Stimulated activated CD8-positive, alpha-beta memory T cell treated with anti-CD3 and anti-CD28 coated beads, Interleukin-15, amount 100 ng/mL, for 4 hours (primary cell): ENCODE results near the gene LAMA3.

Experiments
- DNase-seq, 2 donors: peaks; one replicate each; pipeline ENCODE4 v3.0.0-alpha.2; 2020; ENCODE audit warnings: low read depth in 2 of 2

The LAMA3 gene, protein sequence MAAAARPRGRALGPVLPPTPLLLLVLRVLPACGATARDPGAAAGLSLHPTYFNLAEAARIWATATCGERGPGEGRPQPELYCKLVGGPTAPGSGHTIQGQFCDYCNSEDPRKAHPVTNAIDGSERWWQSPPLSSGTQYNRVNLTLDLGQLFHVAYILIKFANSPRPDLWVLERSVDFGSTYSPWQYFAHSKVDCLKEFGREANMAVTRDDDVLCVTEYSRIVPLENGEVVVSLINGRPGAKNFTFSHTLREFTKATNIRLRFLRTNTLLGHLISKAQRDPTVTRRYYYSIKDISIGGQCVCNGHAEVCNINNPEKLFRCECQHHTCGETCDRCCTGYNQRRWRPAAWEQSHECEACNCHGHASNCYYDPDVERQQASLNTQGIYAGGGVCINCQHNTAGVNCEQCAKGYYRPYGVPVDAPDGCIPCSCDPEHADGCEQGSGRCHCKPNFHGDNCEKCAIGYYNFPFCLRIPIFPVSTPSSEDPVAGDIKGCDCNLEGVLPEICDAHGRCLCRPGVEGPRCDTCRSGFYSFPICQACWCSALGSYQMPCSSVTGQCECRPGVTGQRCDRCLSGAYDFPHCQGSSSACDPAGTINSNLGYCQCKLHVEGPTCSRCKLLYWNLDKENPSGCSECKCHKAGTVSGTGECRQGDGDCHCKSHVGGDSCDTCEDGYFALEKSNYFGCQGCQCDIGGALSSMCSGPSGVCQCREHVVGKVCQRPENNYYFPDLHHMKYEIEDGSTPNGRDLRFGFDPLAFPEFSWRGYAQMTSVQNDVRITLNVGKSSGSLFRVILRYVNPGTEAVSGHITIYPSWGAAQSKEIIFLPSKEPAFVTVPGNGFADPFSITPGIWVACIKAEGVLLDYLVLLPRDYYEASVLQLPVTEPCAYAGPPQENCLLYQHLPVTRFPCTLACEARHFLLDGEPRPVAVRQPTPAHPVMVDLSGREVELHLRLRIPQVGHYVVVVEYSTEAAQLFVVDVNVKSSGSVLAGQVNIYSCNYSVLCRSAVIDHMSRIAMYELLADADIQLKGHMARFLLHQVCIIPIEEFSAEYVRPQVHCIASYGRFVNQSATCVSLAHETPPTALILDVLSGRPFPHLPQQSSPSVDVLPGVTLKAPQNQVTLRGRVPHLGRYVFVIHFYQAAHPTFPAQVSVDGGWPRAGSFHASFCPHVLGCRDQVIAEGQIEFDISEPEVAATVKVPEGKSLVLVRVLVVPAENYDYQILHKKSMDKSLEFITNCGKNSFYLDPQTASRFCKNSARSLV (N-terminal part only)

DNA sequence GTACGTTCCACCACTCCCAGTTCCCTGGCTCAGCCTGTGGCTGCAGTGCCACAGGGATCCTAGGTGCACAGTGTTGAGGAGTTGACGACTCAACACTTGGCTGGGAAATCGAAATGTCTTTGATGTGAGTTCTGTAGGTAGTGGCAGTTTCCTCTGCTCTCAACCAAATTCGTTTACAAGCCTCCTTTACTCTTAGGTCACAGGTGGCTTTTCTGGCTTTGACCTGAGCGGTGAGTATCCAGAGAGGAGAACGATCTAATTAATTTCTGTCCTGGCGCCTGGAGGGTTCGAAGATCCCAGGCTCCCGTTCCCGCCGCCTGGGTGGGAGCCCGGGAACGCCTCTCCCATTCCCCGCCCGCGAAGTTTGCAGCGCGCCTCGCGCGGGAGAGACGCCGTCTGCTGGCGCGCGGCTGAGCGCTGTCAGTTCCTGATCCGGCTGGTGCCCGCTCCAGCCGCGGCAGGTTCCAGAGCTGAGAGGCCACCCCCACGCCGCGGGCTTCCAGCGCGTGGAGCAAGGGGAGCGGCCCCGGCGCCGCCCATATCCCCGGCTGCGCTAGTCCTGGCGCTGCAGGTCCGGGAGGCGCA is at the start of gene LAMA3:
LAMA3 (plus strand) TSS at position 423 of the 585 bp plus-strand sequence. CDS start 231 bp downstream, outside the sequence.
- DNase-seq: no peak

DNA sequence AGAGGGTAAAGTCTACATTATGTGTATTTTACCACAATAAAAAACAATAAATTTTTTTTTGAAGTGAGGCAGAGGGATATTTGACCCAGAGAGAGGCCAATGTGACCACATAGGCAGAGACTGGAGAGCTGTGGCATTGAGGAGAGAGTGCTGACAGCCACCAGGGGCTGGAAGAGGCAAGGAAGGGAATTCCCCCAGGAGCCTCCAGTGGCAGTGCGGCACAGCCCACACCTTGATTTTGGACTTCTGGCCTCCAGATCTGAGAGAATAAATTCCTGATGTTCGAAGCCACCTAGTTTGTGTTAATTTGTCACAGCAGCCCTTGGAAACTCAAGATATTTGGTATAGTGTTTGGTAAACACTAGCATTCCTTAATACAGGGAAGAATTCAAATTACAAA is 49.2 kb upstream of the LAMA3 start:
- DNase-seq: no peak

DNA sequence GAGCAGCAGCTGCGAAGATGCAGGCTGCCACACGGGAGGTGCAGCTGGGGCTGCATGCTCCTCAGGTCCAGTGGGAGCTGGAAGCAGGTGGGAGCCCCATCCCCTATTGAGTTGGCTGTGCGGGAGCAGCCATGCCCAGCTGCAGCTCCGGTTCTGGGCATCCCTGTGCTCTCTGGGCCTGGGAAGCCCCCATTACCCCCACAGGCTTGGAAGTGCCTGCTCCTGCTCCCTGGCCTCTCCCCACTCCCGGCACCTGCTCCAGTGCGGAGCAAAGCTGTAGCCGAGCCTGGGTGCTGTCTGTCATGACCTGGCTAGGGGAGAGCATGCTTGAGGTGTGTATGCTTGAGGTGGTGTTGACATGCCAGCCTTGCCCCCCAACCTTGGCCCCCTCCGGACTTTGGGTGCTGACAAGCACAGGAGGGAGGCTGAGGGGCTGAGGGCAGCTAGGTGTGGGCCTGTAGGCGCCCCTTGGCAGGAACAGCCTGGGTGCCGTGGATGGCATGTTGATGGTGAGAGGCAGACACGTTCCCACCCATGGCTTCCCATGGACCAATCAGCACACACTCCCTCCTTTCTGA is 48.0 kb upstream of the LAMA3 start:
- DNase-seq: no peak

DNA sequence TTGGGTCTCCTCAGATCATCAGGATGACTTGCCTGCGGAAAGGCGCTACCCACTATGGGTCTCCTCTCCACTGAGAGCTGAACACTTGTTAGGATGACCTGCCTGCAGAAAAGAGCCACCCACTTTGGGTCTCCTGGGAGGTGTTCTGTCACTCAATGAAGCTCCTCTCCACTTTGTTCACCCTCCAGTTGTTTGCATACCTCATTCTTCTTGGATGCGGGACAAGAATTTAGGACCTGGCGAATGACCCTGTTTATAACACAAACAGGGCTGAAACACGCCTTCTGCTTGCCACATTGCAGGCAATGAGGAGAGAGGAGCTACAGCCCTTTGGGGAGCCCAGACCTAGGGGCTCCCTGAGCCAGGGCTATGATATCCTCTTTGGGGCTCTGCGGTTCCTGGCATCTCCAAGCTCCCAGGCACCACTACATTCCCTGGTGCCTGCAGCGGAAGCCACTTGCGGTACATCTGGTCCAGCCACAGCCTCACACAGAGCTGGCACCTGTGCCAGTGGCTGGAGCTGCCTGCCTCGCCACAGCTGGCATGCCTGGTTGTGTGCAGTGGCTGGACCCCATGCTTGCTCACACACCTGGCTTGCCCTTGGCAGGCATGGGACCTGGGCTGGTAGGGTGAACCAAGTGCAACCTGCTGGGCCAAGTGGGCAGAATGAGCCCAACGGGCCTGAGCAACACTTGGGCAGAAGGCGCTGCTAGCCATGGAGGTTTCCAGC is 47.2 kb upstream of the LAMA3 start:
- no peak for DNase-seq

DNA sequence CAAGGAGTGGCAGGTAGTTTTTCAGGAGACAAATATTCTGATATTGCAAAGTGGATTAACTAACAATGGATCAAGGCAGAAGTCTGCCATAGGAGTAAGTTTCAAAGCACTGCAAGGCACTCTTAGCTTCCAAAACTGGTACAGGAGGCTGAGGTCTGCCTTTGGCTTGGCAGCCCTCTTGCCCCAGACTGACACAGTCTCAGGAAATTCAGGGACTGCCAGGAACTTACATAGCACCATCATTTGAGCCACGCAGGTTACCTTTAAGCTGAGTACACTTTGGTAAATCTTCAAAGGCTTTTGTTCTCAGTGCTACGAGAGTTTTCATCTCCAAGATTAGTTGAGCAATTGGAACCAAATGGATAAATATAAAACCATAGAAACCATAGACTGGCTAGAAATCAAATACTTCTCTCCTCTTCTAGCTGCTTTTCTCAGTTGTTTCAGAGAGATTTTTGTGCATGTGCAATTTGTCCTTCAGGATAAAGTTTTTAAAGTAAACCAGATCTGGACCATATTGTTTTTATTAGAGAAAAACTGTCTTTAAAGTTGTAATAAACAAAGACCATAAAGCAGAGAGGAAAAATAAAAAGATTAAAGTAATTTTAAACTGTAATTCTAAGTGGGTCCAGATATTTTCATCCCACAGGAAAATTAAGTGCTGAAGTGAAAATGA is 45.3 kb upstream of the LAMA3 start:
- DNase-seq: no peak

DNA sequence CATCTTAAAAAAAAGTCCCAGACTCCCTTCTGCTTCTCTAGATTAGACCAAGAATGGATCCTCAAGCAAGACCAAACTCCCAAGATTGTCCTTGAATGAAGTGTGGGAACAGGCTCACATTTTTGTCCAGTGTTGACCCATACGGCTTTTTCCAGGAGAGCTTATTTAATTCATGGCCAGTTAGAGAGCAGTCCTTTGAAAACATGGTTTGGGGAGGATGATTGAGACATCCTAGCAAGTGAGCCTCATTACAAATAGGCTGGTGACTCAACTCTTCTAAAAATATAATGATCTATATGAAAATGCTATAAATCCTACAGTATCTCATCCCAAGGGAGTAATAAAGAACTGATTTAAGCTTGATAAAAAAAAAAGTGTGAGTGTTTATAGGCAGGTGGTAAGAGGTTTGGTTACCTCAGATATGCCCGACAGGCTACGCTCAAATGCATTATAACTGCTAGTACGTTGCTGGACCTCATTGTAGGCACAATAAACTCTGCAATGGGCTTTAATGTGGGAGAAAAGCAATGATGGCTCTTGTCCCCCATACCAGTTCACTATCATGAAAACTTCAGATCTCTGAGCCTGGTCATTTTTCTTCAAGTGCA is 43.6 kb upstream of the LAMA3 start:
- DNase-seq: no peak

DNA sequence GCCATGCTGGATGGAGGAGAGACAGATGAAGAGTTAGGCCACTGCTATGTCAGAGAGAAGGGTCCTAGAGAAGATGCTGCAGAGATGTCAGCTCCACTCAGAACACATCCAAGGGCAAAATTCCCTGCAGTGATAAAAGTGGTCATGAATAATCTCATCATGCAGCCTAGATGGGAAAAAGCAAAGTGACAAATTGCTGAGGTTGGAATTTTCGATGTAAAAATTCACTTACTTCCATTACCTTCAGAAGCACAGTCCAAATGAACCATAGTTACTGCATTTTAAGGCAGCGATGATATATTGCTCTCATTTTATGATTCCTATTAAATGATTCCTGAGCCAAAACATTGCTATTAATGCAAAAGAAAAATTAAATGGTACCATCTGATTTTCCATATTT is 43.0 kb upstream of the LAMA3 start:
- DNase-seq: no peak

DNA sequence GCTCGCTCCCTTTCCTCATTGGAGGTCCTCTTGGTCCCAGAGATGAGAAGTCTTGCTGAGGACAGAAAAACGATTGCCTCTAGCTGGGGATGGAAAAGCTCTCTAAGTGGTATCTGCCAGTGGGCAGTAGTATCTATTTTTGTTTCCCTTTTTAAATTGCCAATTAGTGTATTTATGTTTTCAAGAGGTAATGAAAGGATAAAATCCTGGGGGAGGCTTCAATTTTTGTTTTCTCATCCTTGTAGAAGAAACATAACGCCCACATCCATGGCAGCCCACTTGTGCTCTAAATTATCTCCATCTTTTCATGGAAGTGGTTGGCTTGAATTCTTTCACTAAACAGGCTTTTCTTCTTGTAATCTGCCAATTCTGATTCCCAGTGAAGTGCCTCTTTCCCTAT is 40.8 kb upstream of the LAMA3 start:
- no peak for DNase-seq

DNA sequence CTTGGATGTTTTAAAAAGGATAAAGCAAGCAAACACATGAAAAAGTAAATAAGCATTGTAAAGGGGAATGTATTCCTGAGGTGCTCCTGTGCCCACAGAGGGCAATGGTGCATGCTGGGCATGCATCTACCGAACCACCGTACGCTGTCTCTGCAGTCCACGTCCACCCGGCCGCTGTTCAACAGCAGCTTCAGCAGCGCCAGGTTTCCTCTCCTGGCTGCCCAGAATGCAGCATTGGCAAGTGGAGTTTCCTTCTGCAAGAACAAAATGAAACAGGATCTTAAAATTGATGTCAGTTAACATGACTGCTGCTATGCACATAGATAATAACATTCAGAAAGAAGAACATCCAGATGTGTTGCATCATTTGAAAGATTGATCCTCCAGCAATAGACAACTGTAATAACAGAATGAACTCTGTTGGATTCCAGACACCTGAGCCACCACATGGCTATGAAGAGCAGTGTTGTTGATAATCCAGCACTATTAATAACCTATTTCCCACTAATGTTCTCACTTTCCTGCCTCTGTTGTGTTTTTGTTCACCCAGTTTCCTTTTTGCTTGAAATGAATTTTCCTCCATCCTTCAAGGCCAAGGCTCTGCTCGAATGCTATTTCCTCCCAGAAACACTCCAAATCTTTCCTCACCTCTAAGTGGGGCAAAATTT is 40.2 kb upstream of the LAMA3 start:
- DNase-seq: no peak

DNA sequence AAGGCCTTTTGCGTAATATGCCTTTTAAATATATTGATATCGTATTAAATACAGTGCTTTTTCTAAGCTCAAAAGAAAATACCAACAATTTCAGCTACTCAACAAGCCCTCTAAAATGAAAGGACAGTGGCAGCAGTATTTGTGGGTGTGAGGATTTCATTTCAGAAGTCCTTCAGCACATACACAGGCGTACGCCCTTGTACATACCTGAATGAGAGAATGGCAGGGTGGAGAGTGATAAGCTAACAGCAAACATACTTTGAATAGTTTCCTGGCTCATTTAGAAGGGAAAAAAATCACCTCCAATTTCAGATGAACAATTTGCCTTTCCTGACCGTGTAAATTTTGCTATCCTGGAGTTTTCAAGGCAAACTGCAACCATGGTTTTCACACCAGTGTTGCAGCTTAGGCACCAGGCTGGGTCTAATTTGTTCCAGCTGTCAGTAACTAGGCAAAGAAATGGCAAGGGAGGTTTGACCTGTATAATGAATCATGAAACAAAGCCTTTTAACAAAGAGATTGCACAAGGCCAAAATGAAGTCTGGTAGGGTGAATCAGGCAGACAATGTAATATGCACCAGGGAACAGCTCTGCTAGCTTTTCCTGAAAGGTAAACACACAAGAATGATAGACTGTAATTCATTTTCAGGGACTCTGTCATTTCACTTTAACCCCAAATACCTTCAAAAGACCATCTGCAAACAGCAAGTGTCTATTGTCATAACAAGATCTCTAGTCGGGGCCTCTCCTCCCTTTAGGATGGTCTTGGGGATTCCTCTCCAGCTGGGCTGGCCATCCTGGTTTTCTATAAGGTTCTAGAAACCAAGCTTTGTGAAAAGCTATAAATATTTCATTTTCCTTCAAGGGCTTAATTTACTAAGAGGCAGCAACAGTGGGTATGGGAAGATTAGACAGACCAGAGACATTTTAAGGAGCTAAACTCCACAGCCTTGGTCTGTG is 38.0 kb upstream of the LAMA3 start:
- no peak for DNase-seq

DNA sequence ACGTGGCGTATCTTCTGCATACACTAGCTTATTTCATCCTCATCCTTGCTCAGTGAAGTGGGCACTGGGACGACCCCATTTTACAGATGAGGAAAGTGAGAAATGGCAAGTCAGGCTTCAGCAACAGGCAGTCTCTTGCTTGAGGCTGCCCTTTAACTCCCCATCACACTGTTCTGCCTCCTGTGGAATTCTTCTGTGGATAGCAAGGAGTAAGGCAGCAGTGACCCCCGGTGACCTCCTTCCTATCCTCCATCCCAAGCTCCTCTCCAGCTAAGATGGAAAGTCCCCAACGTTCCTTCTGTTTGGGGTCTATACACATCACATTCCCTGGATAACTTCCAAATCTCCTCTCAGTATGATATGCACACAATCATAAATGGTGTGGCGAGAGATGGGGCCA is 37.0 kb upstream of the LAMA3 start:
- no peak for DNase-seq

DNA sequence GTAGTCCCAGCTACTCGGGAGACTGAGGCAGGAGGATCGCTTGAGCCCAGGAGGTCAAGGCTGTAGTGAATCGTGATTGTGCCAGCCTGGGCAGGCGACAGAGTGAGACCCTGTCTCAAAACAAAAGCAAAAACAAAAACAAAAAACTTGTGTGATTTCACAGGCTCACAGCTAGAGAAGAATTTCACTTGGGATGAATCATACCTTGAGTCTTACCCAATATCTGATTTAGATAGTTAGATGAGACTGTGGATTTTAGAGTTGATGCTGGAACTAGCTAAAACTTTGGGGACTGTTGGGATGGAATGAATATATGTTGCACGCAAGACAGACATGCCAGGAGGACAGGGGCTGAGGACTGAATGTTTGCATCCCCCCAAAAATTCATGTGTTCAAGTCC is 31.0 kb upstream of the LAMA3 start:
- no peak for DNase-seq

DNA sequence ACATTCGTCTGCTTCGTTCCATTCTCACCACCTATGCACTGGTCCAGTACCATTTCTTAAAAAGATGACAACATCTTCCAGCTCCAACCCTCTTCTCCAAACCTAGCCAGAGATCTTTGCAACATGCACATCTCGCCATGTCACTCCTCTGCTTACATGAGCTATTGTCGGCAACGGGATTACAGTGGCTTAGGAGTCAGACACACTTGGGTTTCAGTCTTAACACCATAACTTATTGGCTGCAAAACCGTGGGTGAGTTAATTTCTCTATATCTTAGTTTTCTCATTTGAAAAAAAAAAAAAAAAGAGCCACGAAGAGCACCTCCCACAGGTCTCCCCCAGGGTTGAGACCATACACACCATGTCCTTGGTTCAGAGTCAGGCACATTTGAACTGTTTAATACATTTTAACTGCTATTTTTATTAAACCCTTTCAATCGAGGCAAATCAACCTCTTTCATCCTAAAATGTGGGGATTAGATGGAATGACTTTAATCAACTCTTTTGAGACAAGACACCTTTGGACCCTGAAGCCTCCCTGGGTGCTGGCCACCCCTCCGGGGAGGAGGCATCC is 27.4 kb upstream of the LAMA3 start:
- DNase-seq: no peak

DNA sequence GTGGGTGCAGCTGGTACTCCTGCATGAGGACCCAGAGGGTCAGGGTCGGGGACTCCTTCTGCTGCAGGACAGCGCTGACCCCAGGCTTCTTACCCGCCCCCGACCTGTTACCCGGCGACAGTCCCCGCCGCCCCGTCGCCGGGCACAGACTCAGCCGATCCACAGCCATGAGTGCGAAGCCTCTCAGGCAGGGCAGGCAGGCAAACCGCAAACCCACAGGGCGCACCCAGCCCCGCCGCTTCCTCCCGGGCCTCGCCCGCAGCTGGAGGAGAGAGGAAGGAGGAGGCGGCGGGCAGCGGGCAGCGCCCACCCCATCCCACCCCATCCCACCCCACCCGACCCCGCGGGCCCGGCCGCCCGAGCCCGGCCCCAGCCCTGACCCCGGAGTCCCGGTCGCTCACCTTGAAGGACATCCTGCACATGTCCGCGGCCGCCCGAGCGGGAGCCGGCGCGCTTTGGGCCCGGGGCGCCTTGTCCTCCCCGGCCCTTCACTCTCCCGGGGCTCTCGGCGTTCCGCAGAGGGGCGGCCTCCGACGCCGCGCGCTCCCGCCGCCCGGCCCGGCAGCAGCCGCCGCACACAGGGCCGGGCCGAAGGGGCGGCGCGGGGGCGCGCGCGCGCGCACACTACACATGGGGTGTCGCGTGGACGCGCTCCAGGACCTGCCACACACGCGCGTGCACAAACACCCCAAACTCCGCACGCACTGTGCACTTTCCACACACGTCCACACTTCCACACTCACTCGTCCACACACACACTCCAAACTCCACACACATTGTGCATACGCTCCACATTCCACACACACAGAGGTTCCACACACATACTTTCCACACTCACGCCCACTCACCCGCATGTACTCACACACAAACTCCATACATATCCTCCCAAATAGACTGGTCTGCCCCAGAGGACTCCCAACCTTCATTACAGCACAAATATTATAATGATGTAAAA is 26.7 kb upstream of the LAMA3 start, which contains the start of gene ANKRD29:
ANKRD29 (minus strand) TSS at position 603 of the 955 bp plus-strand sequence; CDS start at position 422, 181 bp downstream.
- DNase-seq: peak in 1 of 2 donors; percentile 7

DNA sequence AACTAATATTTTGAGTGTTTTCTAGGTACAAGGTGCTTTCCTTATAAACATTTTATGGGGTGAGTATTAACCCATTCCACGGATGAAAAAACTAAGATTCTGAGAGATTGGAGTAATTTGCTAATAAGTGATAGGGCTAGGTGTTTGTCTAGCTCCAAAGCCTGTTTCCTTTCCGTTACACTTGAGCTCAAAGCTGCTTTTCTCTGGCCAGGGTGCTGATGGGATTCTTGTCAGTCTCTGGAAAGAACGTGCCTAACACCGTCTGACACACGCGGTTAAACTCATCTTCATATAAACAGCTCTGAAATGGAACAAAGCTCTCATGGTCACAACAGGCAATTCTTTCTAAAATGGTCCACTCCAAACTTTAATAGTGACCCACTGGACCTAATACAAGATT is 24.6 kb upstream of the LAMA3 start:
- DNase-seq: no peak

DNA sequence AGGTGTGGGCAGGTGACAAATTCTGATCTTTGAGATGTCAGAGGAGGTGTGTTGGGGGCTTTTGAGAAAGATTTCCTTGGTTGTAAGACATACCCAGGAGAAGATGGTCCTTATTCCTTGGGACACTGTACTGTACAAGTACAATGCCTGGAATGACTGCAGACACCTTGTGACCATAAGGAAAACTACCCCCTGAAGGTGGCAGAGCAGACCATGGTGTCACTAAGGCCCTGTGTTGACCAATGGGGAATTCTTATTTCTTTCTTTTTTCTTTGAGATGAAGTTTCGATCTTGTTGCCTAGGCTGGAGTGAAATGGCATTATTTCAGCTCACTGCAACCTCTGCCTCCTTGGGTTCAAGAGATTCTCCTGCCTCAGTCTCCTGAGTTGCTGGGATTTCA is 22.1 kb upstream of the LAMA3 start:
- DNase-seq: no peak
